ENCODE data around the gene AQP7.
"Not testable (repeated sequence)": the region's sequence is repeated elsewhere in the genome, so short reads cannot be mapped to it uniquely, and the experiment has no call there.

The AQP7 gene

GRCh38 chr9:33366979-33367480, 35.3 kb downstream of the AQP7 start:
- no peak for DNase-seq

- not testable (repeated sequence) for DNase-seq
These were observed 37.6 kb downstream of the AQP7 start for GRCh38 chr9:33364814-33365213.

- DNase-seq = no peak
These were observed 38.2 kb downstream of the AQP7 start for GRCh38 chr9:33364127-33364526.

- not testable (repeated sequence) for DNase-seq
These were observed 43.7 kb downstream of the AQP7 start for GRCh38 chr9:33358641-33359040.

GRCh38 chr9:33355933-33356332, 46.4 kb downstream of the AQP7 start:
- DNase-seq = no peak

- no peak for DNase-seq
These were observed 47.6 kb downstream of the AQP7 start for GRCh38 chr9:33354651-33355211.

- no peak for DNase-seq
These were observed 50.8 kb downstream of the AQP7 start for GRCh38 chr9:33351547-33351946.

- no peak for DNase-seq
These were observed 52.1 kb downstream of the AQP7 start for GRCh38 chr9:33350310-33350709.

GRCh38 chr9:33349743-33350142, 52.6 kb downstream of the AQP7 start:
- DNase-seq = no peak

- DNase-seq = no peak
These were observed 53.4 kb downstream of the AQP7 start for GRCh38 chr9:33348998-33349397.

GRCh38 chr9:33346564-33346963, 55.8 kb downstream of the AQP7 start:
- no peak for DNase-seq

GRCh38 chr9:33344145-33344544, 58.2 kb downstream of the AQP7 start:
- DNase-seq = no peak

- DNase-seq = no peak
These were observed 61.2 kb downstream of the AQP7 start for GRCh38 chr9:33341182-33341581.

GRCh38 chr9:33340186-33340585, 62.2 kb downstream of the AQP7 start:
- no peak for DNase-seq
